ENCODE measurements around the gene ADGRE1.

The ADGRE1 gene

GRCh38 chr19:6854758-6855157 lies 32.6 kb upstream of the ADGRE1 start:
- Histone ChIP-seq H3F3A (ENCODE audit: insufficient read depth) (no peaks in the 10 kb centered on the region), H3K9me3 (ENCODE audit: insufficient read depth, low read length) (no peaks in the 10 kb centered on the region), H4K20me1 (ENCODE audit: low read depth, low read length) (no peaks in the 10 kb centered on the region), H3K4me2 (ENCODE audit: low read depth, low read length, poor library complexity, severe bottlenecking) (no peak overlapping the region), H3K36me3 (ENCODE audit: low read length) (no peaks in the 10 kb centered on the region; the same call in 1 of the 2 replicates), H3K9me2 (replicated peaks; ENCODE audit: insufficient read depth, low read length) (no peaks in the 10 kb centered on the region), H2AFZ (ENCODE audit: low read depth, low read length, severe bottlenecking) (no peak overlapping the region), H3K27ac (ENCODE audit: low read depth, low read length) (no peak overlapping the region), H3K27me3 (ENCODE audit: low read length) (no peaks in the 10 kb centered on the region), H3K9ac (ENCODE audit: low read length) (no peak overlapping the region), H3K79me2 (ENCODE audit: insufficient read depth, low read length) (no peaks in the 10 kb centered on the region), H3K4me3 (ENCODE audit: insufficient read depth, low read length, poor library complexity, severe bottlenecking) (no peak overlapping the region)
- TF ChIP-seq, protein P1, sequence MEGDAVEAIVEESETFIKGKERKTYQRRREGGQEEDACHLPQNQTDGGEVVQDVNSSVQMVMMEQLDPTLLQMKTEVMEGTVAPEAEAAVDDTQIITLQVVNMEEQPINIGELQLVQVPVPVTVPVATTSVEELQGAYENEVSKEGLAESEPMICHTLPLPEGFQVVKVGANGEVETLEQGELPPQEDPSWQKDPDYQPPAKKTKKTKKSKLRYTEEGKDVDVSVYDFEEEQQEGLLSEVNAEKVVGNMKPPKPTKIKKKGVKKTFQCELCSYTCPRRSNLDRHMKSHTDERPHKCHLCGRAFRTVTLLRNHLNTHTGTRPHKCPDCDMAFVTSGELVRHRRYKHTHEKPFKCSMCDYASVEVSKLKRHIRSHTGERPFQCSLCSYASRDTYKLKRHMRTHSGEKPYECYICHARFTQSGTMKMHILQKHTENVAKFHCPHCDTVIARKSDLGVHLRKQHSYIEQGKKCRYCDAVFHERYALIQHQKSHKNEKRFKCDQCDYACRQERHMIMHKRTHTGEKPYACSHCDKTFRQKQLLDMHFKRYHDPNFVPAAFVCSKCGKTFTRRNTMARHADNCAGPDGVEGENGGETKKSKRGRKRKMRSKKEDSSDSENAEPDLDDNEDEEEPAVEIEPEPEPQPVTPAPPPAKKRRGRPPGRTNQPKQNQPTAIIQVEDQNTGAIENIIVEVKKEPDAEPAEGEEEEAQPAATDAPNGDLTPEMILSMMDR (IDR thresholded peaks at IDR 0.05; ENCODE audit: insufficient read depth, low read length, poor library complexity, severe bottlenecking): no peak
- no peak for TF ChIP-seq EZH2phosphoT487 (conservative IDR thresholded peaks at IDR 0.05; ENCODE audit: low read length)

DNA sequence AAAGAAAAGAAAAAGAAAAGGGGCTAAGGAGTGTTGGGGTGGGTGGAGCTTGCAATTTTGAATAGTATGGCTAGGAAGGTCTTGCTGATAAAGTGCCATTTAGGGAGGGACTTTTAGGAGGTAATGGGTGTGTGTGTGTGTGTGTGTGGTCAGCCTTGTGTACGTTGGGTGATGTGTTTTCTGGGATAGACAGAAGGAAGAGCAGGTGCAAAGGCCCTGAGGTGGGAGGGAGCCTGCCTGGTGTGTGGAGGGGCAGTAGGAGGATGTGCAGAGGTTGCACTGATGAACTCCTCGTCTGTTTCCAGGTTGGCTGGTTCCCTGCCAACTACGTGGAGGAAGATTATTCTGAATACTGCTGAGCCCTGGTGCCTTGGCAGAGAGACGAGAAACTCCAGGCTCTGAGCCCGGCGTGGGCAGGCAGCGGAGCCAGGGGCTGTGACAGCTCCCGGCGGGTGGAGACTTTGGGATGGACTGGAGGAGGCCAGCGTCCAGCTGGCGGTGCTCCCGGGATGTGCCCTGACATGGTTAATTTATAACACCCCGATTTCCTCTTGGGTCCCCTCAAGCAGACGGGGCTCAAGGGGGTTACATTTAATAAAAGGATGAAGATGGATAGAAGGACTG lies 30.5 kb upstream of the ADGRE1 start:
- Histone ChIP-seq H3K9me2 (replicated peaks; ENCODE audit: insufficient read depth, low read length) (no peaks in the 10 kb centered on the region), H3K27me3 (ENCODE audit: low read length) (no peaks in the 10 kb centered on the region)
- TF ChIP-seq EZH2phosphoT487 (conservative IDR thresholded peaks at IDR 0.05; ENCODE audit: low read length): no peak
- TF ChIP-seq, protein P1 (IDR thresholded peaks at IDR 0.05; ENCODE audit: insufficient read depth, low read length, poor library complexity, severe bottlenecking): no peak

GRCh38 chr19:6861683-6862286 lies 25.6 kb upstream of the ADGRE1 start:
- H3K27ac ChIP-seq (ENCODE audit: low read depth, low read length): no peak overlapping the region
- no peaks in the 10 kb centered on the region for H3K79me2 ChIP-seq (ENCODE audit: insufficient read depth, low read length)
- no peak overlapping the region for H3K4me3 ChIP-seq (ENCODE audit: insufficient read depth, low read length, poor library complexity, severe bottlenecking)
- H3K4me2 ChIP-seq (ENCODE audit: low read depth, low read length, poor library complexity, severe bottlenecking): no peak overlapping the region
- H2AFZ ChIP-seq (ENCODE audit: low read depth, low read length, severe bottlenecking): no peak overlapping the region
- H3K36me3 ChIP-seq (ENCODE audit: low read length): no peaks in the 10 kb centered on the region
- H4K20me1 ChIP-seq (ENCODE audit: low read depth, low read length): no peaks in the 10 kb centered on the region
- no peaks in the 10 kb centered on the region for H3K9me3 ChIP-seq (ENCODE audit: insufficient read depth, low read length)
- no peaks in the 10 kb centered on the region for H3K27me3 ChIP-seq (ENCODE audit: low read length)
- peaks cover 9% of the 10 kb centered on the region for H3F3A ChIP-seq (ENCODE audit: insufficient read depth)
- no peak overlapping the region for H3K9ac ChIP-seq (ENCODE audit: low read length)
- no peaks in the 10 kb centered on the region for H3K9me2 ChIP-seq (replicated peaks; ENCODE audit: insufficient read depth, low read length)
- TF ChIP-seq, protein P1 (IDR thresholded peaks at IDR 0.05; ENCODE audit: insufficient read depth, low read length, poor library complexity, severe bottlenecking): no peak
- TF ChIP-seq EZH2phosphoT487 (conservative IDR thresholded peaks at IDR 0.05; ENCODE audit: low read length): no peak

More for the DNA sequence above, 30.5 kb upstream of the ADGRE1 start:
- Histone ChIP-seq H4K20me1 (ENCODE audit: low read depth, low read length) (no peaks in the 10 kb centered on the region), H3K4me3 (ENCODE audit: insufficient read depth, low read length, poor library complexity, severe bottlenecking) (no peak overlapping the region), H3K9ac (ENCODE audit: low read length) (no peak overlapping the region), H3K27ac (ENCODE audit: low read depth, low read length) (no peak overlapping the region), H3F3A (ENCODE audit: insufficient read depth) (peaks cover 8% of the 10 kb centered on the region), H3K4me2 (ENCODE audit: low read depth, low read length, poor library complexity, severe bottlenecking) (no peak overlapping the region), H3K36me3 (ENCODE audit: low read length) (no peaks in the 10 kb centered on the region; the same call in 1 of the 2 replicates), H3K79me2 (ENCODE audit: insufficient read depth, low read length) (no peaks in the 10 kb centered on the region), H3K9me3 (ENCODE audit: insufficient read depth, low read length) (no peaks in the 10 kb centered on the region), H2AFZ (ENCODE audit: low read depth, low read length, severe bottlenecking) (no peak overlapping the region)
